Measurements from ENCODE around the gene STARD3. TPM values are rescaled to one million over a fixed set of nuclear protein-coding genes. Genes with fewer than 3 reads are reported as not detected.

STARD3 gene
- total RNA-seq, 1 donor from 2014 or later = 40.7 TPM

DNA sequence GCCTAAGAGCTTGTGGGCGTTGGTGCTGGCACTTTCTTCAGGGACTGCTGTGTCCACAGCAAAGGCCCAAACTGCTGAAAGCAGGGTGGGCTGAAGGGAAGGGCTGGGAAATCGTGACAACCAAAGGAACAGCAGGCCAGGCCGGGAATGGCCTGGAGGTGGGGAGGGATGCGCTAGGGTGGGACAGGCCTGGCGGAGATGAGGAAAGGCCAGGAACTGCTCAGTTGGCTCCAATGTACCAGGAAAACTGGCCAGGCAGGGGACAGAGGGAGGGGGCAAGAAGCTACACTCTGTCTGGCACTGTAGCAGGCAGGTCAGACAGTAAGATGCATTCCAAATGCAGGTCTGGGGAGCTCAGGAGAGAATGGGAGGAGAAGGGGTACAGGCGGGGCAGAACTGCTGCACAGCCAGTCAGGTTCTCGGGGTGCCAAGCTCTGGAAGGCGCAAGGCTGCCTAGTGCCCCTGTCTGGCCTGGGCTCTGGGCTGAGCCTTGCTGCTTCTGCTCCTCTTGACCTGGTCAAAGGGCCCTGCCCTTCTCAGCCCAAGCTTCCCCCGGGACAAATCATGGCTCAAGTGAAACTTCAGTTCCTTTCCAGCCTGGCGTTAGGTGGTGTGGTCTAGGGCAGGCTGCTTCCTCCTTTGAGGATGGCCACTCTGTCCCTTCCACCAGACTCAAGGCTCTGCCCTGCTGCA, 38.6 kb downstream of the STARD3 start:
- no peak overlapping the region for H3K4me3 ChIP-seq (ENCODE audit: low read depth, low read length)
- DNase-seq (ENCODE audit: low read depth) = no peak
- TF ChIP-seq, protein P1, sequence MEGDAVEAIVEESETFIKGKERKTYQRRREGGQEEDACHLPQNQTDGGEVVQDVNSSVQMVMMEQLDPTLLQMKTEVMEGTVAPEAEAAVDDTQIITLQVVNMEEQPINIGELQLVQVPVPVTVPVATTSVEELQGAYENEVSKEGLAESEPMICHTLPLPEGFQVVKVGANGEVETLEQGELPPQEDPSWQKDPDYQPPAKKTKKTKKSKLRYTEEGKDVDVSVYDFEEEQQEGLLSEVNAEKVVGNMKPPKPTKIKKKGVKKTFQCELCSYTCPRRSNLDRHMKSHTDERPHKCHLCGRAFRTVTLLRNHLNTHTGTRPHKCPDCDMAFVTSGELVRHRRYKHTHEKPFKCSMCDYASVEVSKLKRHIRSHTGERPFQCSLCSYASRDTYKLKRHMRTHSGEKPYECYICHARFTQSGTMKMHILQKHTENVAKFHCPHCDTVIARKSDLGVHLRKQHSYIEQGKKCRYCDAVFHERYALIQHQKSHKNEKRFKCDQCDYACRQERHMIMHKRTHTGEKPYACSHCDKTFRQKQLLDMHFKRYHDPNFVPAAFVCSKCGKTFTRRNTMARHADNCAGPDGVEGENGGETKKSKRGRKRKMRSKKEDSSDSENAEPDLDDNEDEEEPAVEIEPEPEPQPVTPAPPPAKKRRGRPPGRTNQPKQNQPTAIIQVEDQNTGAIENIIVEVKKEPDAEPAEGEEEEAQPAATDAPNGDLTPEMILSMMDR (conservative IDR thresholded peaks at IDR 0.05; ENCODE audit: low read depth, low read length) = no peak

DNA sequence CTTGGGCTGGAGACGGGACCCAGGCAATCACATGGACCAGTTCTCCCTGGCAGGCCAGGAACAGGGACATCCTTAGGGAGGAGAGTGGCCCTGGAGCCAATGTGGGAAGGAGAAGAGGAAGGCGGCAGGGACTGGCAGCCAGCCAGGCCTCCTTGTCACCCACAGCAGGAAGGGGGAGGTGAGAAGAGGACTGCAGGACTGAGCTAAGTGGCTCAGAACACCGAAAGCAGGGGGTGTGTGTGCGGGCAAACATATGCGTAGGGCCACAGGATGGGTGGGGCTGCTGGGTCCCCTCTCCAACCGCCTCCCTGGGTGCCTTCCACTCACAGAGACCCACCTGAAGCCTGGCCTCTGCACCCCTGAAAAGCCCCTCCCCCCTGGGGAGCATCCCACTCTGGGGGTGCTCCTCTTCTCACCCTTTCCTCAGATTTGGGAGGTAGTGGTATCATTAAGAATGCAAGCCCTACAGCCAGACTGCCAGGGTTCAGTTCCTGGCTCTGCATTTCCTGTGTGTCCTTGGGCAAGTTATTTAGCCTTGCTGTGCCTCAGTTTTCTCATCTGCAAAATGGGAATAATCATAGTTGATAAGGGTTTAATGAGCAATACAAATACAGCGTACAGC, 39.4 kb downstream of the STARD3 start:
- DNase-seq (ENCODE audit: low read depth) = no peak
- H3K4me3 ChIP-seq (ENCODE audit: low read depth, low read length) = no peak overlapping the region
- TF ChIP-seq, protein P1 (conservative IDR thresholded peaks at IDR 0.05; ENCODE audit: low read depth, low read length) = no peak

DNA sequence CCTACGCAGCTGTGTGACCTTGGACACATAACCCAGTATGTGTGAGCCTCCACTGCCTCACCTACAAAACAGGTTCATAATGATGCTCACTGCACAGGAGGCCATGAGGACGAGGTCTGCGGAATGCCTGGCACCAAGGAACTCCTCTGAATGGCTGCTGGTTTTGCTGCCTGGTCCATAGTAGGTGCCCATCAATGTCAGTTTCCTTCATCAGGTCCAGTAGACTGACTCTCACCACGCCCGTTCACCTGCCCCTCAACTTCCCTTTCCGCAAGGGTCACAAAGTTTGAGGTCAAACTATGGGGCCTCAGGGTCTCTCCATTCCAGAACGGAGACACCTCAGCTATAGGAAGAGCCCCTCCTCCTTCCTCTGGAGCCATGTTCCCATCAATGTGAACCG, 40.1 kb downstream of the STARD3 start:
- TF ChIP-seq, protein P1 (conservative IDR thresholded peaks at IDR 0.05; ENCODE audit: low read depth, low read length) = no peak
- H3K4me3 ChIP-seq (ENCODE audit: low read depth, low read length) = no peak overlapping the region
- DNase-seq (ENCODE audit: low read depth) = no peak

DNA sequence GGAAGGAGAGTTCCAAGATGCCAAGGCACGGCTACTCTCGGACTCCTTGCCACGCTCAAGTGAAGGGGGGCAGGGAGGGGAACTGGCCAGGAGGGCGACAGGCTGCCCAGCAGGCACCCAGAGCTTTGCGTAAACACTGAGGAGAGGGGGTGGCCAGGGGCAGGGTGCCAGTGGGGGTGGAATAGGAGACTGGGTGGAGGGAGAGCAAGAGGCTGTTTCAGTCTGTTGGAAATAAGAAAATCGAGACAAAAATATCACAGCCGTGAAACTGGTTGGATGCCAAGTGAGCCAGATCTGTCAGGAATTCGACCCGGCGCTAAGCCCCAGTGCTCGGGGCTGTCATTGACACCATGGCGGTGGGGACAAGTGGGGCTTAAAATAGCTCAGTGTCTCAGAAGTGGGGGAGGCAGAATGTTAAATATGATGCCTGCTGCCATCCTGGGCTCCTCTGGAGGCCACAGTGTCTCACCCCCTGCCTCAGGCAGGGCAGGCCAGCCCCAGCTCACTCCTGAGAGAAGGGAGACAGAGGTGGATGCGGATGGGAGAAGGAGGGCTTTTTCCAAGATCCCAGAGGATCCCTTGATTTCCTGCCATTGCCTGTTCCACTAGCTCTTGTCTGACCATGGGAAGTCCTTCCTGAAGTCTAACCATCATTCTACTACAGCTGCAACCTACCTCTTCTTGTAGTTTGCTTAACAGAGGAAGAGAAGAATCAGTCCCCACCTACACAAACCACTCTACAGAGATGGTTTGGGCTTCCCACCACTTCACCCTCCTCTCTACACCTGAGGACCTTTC, 40.8 kb downstream of the STARD3 start:
- DNase-seq (ENCODE audit: low read depth) = no peak
- TF ChIP-seq, protein P1 (conservative IDR thresholded peaks at IDR 0.05; ENCODE audit: low read depth, low read length) = no peak
- no peak overlapping the region for H3K4me3 ChIP-seq (ENCODE audit: low read depth, low read length)

DNA sequence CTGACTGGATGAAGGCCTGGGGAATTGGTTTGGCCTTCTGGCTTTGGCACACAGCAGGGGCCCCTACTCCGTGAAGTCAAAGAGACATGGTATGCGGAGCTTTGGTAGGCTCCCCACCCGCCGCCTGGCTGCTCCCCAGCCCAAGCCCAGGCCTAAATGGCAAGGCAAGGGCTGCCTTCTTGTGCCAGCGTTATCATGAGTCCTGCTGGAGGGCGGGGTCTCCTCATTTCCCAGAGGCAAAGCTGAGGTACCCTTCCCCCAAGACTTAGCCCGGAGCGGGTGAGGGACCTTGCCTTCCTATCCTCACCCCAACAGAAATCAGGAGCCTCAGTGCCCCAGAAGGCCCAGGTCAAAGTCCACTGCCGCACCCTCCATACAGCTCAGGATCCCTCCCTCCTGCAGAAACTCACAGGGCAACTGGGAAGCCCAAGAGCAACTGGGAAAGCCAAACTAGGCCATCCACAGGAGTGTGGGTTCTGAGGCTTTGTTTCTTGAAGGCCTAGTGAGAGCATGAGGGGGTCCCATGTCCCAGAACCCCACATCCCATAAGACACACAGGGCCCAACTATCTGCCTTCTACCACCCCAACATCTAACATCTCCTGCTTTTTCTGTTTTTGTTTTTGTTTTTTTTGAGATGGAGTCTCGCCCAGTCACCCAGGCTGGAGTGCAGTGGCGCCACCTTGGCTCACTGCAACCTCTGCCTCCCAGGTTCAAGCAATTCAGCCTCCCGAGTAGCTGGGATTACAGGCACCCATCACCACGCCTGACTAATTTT, 41.6 kb downstream of the STARD3 start:
- no peak overlapping the region for H3K4me3 ChIP-seq (ENCODE audit: low read depth, low read length)
- TF ChIP-seq, protein P1 (conservative IDR thresholded peaks at IDR 0.05; ENCODE audit: low read depth, low read length) = peak; percentile 13
- no peak for DNase-seq (ENCODE audit: low read depth)

DNA sequence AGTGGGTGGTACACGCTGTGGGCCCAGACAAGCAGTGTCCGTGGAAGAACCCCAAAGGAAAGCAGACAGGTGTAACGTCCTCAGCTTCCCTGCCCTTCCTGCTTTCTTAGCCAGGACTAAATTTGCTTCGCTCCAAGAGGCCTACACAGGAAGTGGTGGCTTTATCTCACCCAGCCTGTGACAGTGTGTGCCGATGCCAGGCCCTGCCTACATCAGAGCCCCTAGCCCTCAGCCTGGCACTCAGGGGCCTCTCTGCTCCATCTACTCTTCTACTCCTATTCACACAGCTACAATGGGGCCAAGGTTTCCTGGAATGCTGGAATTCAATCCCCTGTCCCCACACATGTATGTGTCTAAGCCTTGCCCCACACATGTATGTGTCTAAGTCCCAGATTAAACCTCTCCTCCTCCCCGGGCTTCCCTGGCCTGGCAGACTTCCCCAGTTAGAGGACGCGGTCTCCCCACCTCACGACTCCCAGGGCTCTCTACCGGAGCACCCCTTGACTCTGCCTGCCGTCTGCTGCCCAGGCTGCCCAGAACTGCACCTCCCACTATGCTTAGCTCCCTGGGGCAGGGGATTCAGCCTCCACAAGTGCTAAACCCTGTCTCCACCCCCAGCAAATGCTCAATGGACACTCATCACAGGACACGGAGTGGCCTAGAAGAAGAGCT, 42.7 kb downstream of the STARD3 start:
- H3K4me3 ChIP-seq (ENCODE audit: low read depth, low read length) = no peak overlapping the region
- DNase-seq (ENCODE audit: low read depth) = no peak
- TF ChIP-seq, protein P1 (conservative IDR thresholded peaks at IDR 0.05; ENCODE audit: low read depth, low read length) = no peak

Measured in epithelial cell of proximal tubule (primary cell).